ENCODE results near the gene PLEKHB2. TPM values are rescaled to one million over a fixed set of nuclear protein-coding genes. Genes with fewer than 3 reads are reported as not detected.

The PLEKHB2 gene
- total RNA-seq, 1 experiment from 2014 or later, result 57.6 TPM

GRCh38 chr2:131132729-131133128, 27.6 kb downstream of the PLEKHB2 start:
- intact Hi-C loops (cut with micrococcal nuclease), result no loop called here
- Mint-ChIP-seq H3K4me3 (ENCODE audit: unreplicated experiment) (no peak overlapping the region), H3K9me3 (ENCODE audit: unreplicated experiment) (no peaks in the 10 kb centered on the region), H3K4me1 (ENCODE audit: insufficient read depth, unreplicated experiment) (no peaks in the 10 kb centered on the region), H3K27me3 (ENCODE audit: insufficient read depth, unreplicated experiment) (no peaks in the 10 kb centered on the region), H3K36me3 (ENCODE audit: insufficient read depth, unreplicated experiment) (peaks cover 68% of the 10 kb centered on the region), H3K27ac (ENCODE audit: low read depth, unreplicated experiment) (no peak overlapping the region)
- ChIA-PET POLR2A (no interaction called here), CTCF (interaction anchor here (0.7 to 2.8 kb wide), 4 partner anchors 22 to 541 kb away, joined by 3 to 10 read pairs (median 6); no protein-coding TSS in a partner anchor)
- no TSS peak for BruUV-seq (replicated peaks)
- no peak for TF ChIP-seq CTCF (IDR thresholded peaks at IDR 0.05; ENCODE audit: unreplicated experiment)
- DNase-seq (ENCODE audit: unreplicated experiment), result no peak

- no peaks in the 10 kb centered on the region for H3K9me3 Mint-ChIP-seq (ENCODE audit: unreplicated experiment)
- ChIA-PET POLR2A (interaction anchor here (1.0 kb wide), 1 partner anchor 352 kb away, joined by 3 read pairs; no protein-coding TSS in a partner anchor), CTCF (interaction anchor here (0.6 to 4.6 kb wide), 2 partner anchors 13 to 30 kb away, joined by 3 to 19 read pairs; no protein-coding TSS in a partner anchor)
- H3K4me3 Mint-ChIP-seq (ENCODE audit: unreplicated experiment), result no peak overlapping the region
- TF ChIP-seq CTCF (IDR thresholded peaks at IDR 0.05; ENCODE audit: unreplicated experiment), result no peak
- H3K4me1 Mint-ChIP-seq (ENCODE audit: insufficient read depth, unreplicated experiment), result no peaks in the 10 kb centered on the region
- H3K27me3 Mint-ChIP-seq (ENCODE audit: insufficient read depth, unreplicated experiment), result no peaks in the 10 kb centered on the region
- no TSS peak for BruUV-seq (replicated peaks)
- intact Hi-C loops (cut with micrococcal nuclease), result no loop called here
- H3K27ac Mint-ChIP-seq (ENCODE audit: low read depth, unreplicated experiment), result no peak overlapping the region
- no peak for DNase-seq (ENCODE audit: unreplicated experiment)
- H3K36me3 Mint-ChIP-seq (ENCODE audit: insufficient read depth, unreplicated experiment), result peaks cover 90% of the 10 kb centered on the region
Observed at GRCh38 chr2:131140581-131140980, 35.4 kb downstream of the PLEKHB2 start.

- no peak overlapping the region for H3K27ac Mint-ChIP-seq (ENCODE audit: low read depth, unreplicated experiment)
- H3K4me1 Mint-ChIP-seq (ENCODE audit: insufficient read depth, unreplicated experiment), result no peaks in the 10 kb centered on the region
- peaks cover 93% of the 10 kb centered on the region for H3K36me3 Mint-ChIP-seq (ENCODE audit: insufficient read depth, unreplicated experiment)
- H3K27me3 Mint-ChIP-seq (ENCODE audit: insufficient read depth, unreplicated experiment), result no peaks in the 10 kb centered on the region
- no TSS peak for BruUV-seq (replicated peaks)
- no peak for TF ChIP-seq CTCF (IDR thresholded peaks at IDR 0.05; ENCODE audit: unreplicated experiment)
- DNase-seq (ENCODE audit: unreplicated experiment), result no peak
- no peak overlapping the region for H3K4me3 Mint-ChIP-seq (ENCODE audit: unreplicated experiment)
- H3K9me3 Mint-ChIP-seq (ENCODE audit: unreplicated experiment), result no peaks in the 10 kb centered on the region
- intact Hi-C loops (cut with micrococcal nuclease), result no loop called here
- ChIA-PET POLR2A (no interaction called here), CTCF (interaction anchor here (0.5 kb wide), 1 partner anchor 11 kb away, joined by 6 read pairs; no protein-coding TSS in a partner anchor)
Observed at GRCh38 chr2:131142849-131143248, 37.7 kb downstream of the PLEKHB2 start.

GRCh38 chr2:131143803-131144202, 38.7 kb downstream of the PLEKHB2 start:
- Mint-ChIP-seq H3K27me3 (ENCODE audit: insufficient read depth, unreplicated experiment) (no peaks in the 10 kb centered on the region), H3K36me3 (ENCODE audit: insufficient read depth, unreplicated experiment) (peaks cover 89% of the 10 kb centered on the region), H3K4me1 (ENCODE audit: insufficient read depth, unreplicated experiment) (no peaks in the 10 kb centered on the region), H3K27ac (ENCODE audit: low read depth, unreplicated experiment) (no peak overlapping the region), H3K9me3 (ENCODE audit: unreplicated experiment) (no peaks in the 10 kb centered on the region), H3K4me3 (ENCODE audit: unreplicated experiment) (no peak overlapping the region)
- intact Hi-C loops (cut with micrococcal nuclease), result no loop called here
- BruUV-seq (replicated peaks), result no TSS peak
- DNase-seq (ENCODE audit: unreplicated experiment), result no peak
- CTCF ChIA-PET, result interaction anchor here (0.6 kb wide), 1 partner anchor 56 kb away, joined by 3 read pairs; no protein-coding TSS in a partner anchor
- POLR2A ChIA-PET, result no interaction called here
- TF ChIP-seq CTCF (IDR thresholded peaks at IDR 0.05; ENCODE audit: unreplicated experiment), result no peak

All from MCF 10A (cell line).